SK-N-SH treated with all-trans-retinoic acid at 6 μM for 48 hours (cell line): ENCODE data around the gene TCF7.

Experiments
- ATAC-seq: fragments of 200-7000 bp; cut with Tn5 transposase; 3 replicates; pipeline ENCODE4 v1.9.1; 2020; ENCODE audit warnings: mild to moderate bottlenecking, moderate library complexity
- ARNTL ChIP-seq: fragments of 450-650 bp; formaldehyde crosslinking; IDR thresholded peaks from 2 replicates; pipeline ENCODE4 v1.5.0; 2020; ENCODE audit warnings: low read depth, mild to moderate bottlenecking, moderate library complexity, borderline replicate concordance
- CREB5 ChIP-seq: fragments of 250-450 bp; sonication (Bioruptor Pico); IDR thresholded peaks from 2 replicates; pipeline ENCODE4 v1.5.1; 2020; ENCODE audit warnings: low read depth, mild to moderate bottlenecking, moderate library complexity
- CSDC2 ChIP-seq: fragments of 250-450 bp; sonication (Bioruptor Pico); IDR thresholded peaks from 2 replicates; pipeline ENCODE4 v1.5.0; 2020; ENCODE audit warnings: mild to moderate bottlenecking, moderate library complexity
- CSRNP3 ChIP-seq: fragments of 250-450 bp; sonication (Bioruptor Pico); IDR thresholded peaks from 2 replicates; pipeline ENCODE4 v1.5.1; 2021; ENCODE audit warnings: mild to moderate bottlenecking, moderate library complexity
- ESRRG ChIP-seq: fragments of 250-450 bp; sonication (Bioruptor Pico); IDR thresholded peaks from 2 replicates; pipeline ENCODE4 v1.6.1; 2021; ENCODE audit warnings: mild to moderate bottlenecking
- GLIS3 ChIP-seq: fragments of 250-450 bp; sonication (Bioruptor Pico); IDR thresholded peaks from 2 replicates; pipeline ENCODE4 v1.5.0; 2020; ENCODE audit warnings: mild to moderate bottlenecking, moderate library complexity
- ISL1 ChIP-seq: fragments of 250-450 bp; sonication (Bioruptor Pico); IDR thresholded peaks from 2 replicates; pipeline ENCODE4 v2.1.2; 2022; ENCODE audit warnings: mild to moderate bottlenecking, moderate library complexity
- OSR1 ChIP-seq: fragments of 250-450 bp; sonication (Bioruptor Pico); IDR thresholded peaks from 2 replicates; pipeline ENCODE4 v1.8.0; 2022; ENCODE audit warnings: moderate library complexity, mild to moderate bottlenecking, inconsistent platforms
- PATZ1 ChIP-seq: fragments of 250-450 bp; sonication (Bioruptor Pico); IDR thresholded peaks from 2 replicates; pipeline ENCODE4 v1.8.0; 2020; ENCODE audit warnings: mild to moderate bottlenecking, moderate library complexity, borderline replicate concordance
- PPARA ChIP-seq: fragments of 250-450 bp; sonication (Bioruptor Pico); IDR thresholded peaks from 2 replicates; pipeline ENCODE4 v1.5.0; 2020; ENCODE audit warnings: mild to moderate bottlenecking, borderline replicate concordance
- RARB ChIP-seq: fragments of 250-450 bp; sonication (Bioruptor Pico); IDR thresholded peaks from 2 replicates; pipeline ENCODE4 v1.8.0; 2021; ENCODE audit warnings: mild to moderate bottlenecking, moderate library complexity
- SNAI2 ChIP-seq: fragments of 250-450 bp; sonication (Bioruptor Pico); IDR thresholded peaks from 2 replicates; pipeline ENCODE4 v1.5.0; 2020; ENCODE audit warnings: mild to moderate bottlenecking, moderate library complexity
- TOX ChIP-seq: fragments of 250-450 bp; sonication (Bioruptor Pico); IDR thresholded peaks from 2 replicates; pipeline ENCODE4 v1.8.0; 2021; ENCODE audit warnings: mild to moderate bottlenecking, moderate library complexity, borderline replicate concordance
- TSHZ2 ChIP-seq: fragments of 250-450 bp; sonication (Bioruptor Pico); IDR thresholded peaks from 2 replicates; pipeline ENCODE4 v1.5.0; 2020; ENCODE audit warnings: mild to moderate bottlenecking, moderate library complexity
- ZC3H10 ChIP-seq: fragments of 250-450 bp; sonication (Bioruptor Pico); IDR thresholded peaks from 2 replicates; pipeline ENCODE4 v1.5.1; 2021; ENCODE audit warnings: mild to moderate bottlenecking, moderate library complexity
- ZFP3 ChIP-seq: fragments of 250-450 bp; sonication (Bioruptor Pico); IDR thresholded peaks from 2 replicates; pipeline ENCODE4 v1.5.0; 2020; ENCODE audit warnings: mild to moderate bottlenecking, moderate library complexity
- ZFP30 ChIP-seq: fragments of 450-650 bp; formaldehyde crosslinking; IDR thresholded peaks from 2 replicates; pipeline ENCODE4 v1.5.0; 2022; ENCODE audit warnings: mild to moderate bottlenecking, moderate library complexity
- ZNF565 ChIP-seq: fragments of 450-650 bp; formaldehyde crosslinking; conservative IDR thresholded peaks from 2 replicates; pipeline ENCODE4 v1.5.0; 2020; ENCODE audit warnings: low read depth, mild to moderate bottlenecking, moderate library complexity
- ZNF70 ChIP-seq: fragments of 450-650 bp; formaldehyde crosslinking; IDR thresholded peaks from 2 replicates; pipeline ENCODE4 v1.5.0; 2020; ENCODE audit warnings: mild to moderate bottlenecking, moderate library complexity

The TCF7 gene

GRCh38 chr5:134112726-134113362, 1.6 kb upstream of the TCF7 start (continued):
- no peak for TF ChIP-seq CSRNP3 (CRISPR knock-in tag)
- no peak for TF ChIP-seq ISL1 (CRISPR knock-in tag)

- ATAC-seq, result no peak
Measured at GRCh38 chr5:134113363-134113889, 1.1 kb upstream of the TCF7 start.

GRCh38 chr5:134114886-134115805, 665 bp downstream of the TCF7 start:
- peak; percentile 6; the same call in 2 of the 3 replicates for ATAC-seq
- TF ChIP-seq CSDC2 (CRISPR knock-in tag) (no peak), ESRRG (CRISPR knock-in tag) (no peak), RARB (CRISPR knock-in tag) (no peak), ZFP30 (no peak), ARNTL (CRISPR knock-in tag) (no peak), TOX (no peak), CREB5 (CRISPR knock-in tag) (no peak), CSRNP3 (CRISPR knock-in tag) (no peak), PATZ1 (no peak), GLIS3 (CRISPR knock-in tag) (no peak)

More at GRCh38 chr5:134113363-134113889, 1.1 kb upstream of the TCF7 start:
- TF ChIP-seq TOX, result no peak
- TF ChIP-seq OSR1 (CRISPR knock-in tag), result no peak
- no peak for TF ChIP-seq TSHZ2 (CRISPR knock-in tag)
- no peak for TF ChIP-seq ESRRG (CRISPR knock-in tag)
- TF ChIP-seq ZC3H10 (CRISPR knock-in tag), result no peak
- TF ChIP-seq SNAI2, result no peak
- no peak for TF ChIP-seq ZNF565
- TF ChIP-seq GLIS3 (CRISPR knock-in tag), result no peak
- TF ChIP-seq ZNF70, result no peak
- TF ChIP-seq ZFP3 (CRISPR knock-in tag), result no peak
- TF ChIP-seq PPARA (CRISPR knock-in tag), result no peak
- TF ChIP-seq CSRNP3 (CRISPR knock-in tag), result no peak
- TF ChIP-seq CREB5 (CRISPR knock-in tag), result no peak
